Gastrocnemius medialis (tissue), 4 donors: ENCODE results near the gene C19orf73. TPM values are rescaled to one million over a fixed set of nuclear protein-coding genes. Genes with fewer than 3 reads are reported as not detected.

Experiments used
- ATAC-seq, 2 donors: fragments of 150-250 bp; one replicate each; pipeline ENCODE4 v1.9.1; 2016
- DNase-seq, 2 donors: peaks; one replicate each; pipeline ENCODE4 v3.0.0-alpha.2; 2019
- H3K27ac ChIP-seq, 4 donors: fragments of 200-600 bp; sonication (generic); 1 replicate in 1 of 4; 2 replicates in 3 of 4; pipeline ENCODE4 v1.5.1; 2016 to 2018; ENCODE audit warnings: mild to moderate bottlenecking in 2 of 4, moderate library complexity in 1 of 4
- H3K27me3 ChIP-seq, 3 donors: fragments of 200-600 bp; sonication (generic) in 2 of 3; 1 replicate in 1 of 3; 2 replicates in 2 of 3; pipeline versions ENCODE4 v1.5.1 to v1.6.0; 2016 to 2019; ENCODE audit warnings: mild to moderate bottlenecking in 1 of 3, moderate library complexity in 1 of 3
- H3K36me3 ChIP-seq, 2 donors: fragments of 200-600 bp; sonication (generic) in 1 of 2; one replicate each; pipeline ENCODE4 v1.5.1; 2017 to 2018
- H3K4me1 ChIP-seq, 2 donors: fragments of 200-600 bp; sonication (generic) in 1 of 2; one replicate each; pipeline ENCODE4 v1.5.1; 2016 to 2017; ENCODE audit warnings: mild to moderate bottlenecking in 2 of 2
- H3K4me3 ChIP-seq, 4 donors: fragments of 200-600 bp; sonication (generic) in 3 of 4; 1 replicate in 1 of 4; 2 replicates in 3 of 4; pipeline ENCODE4 v1.5.1; 2016 to 2019; ENCODE audit warnings: mild to moderate bottlenecking in 2 of 4
- H3K9me3 ChIP-seq, 3 donors: fragments of 200-600 bp; sonication (generic) in 2 of 3; 1 replicate in 1 of 3; 2 replicates in 2 of 3; pipeline ENCODE4 v1.5.1; 2016 to 2019
- CTCF ChIP-seq, 5 experiments: fragments of 450-650 bp in 3 of 5; fragments of 200-600 bp in 2 of 5; sonication (generic) in 2 of 5; IDR thresholded peaks in 4 of 5; conservative IDR thresholded peaks in 1 of 5; 1 replicate in 4 of 5; 2 replicates in 1 of 5; pipeline ENCODE4 v1.5.1; 2016 to 2019; ENCODE audit warnings: antibody characterized with exemption in 5 of 5, mild to moderate bottlenecking in 3 of 5, moderate library complexity in 3 of 5
- POLR2A ChIP-seq, 2 donors: fragments of 450-650 bp; IDR thresholded peaks; one replicate each; pipeline ENCODE4 v1.6.1; 2017; ENCODE audit warnings: antibody characterized with exemption in 2 of 2, mild to moderate bottlenecking in 2 of 2, moderate library complexity in 2 of 2
- in situ Hi-C, 4 donors: fragments of 200-750 bp; cut with MboI; loops; one replicate each; pipeline versions ENCODE4 v1.15.0 to v1.8.0; 2017; ENCODE audit warnings: low sequenced_read_pairs in 4 of 4
- intact Hi-C: fragments of 100-400 bp; cut with DNase I; formaldehyde crosslinking; loops from one replicate; pipeline ENCODE4 v1.15.1; 2023; ENCODE audit warnings: low total_unique reads
- total RNA-seq, 4 donors: library from RNA; depleted of rRNA; stranded (reverse); fragments of >200 nt; gene quantifications; one replicate each; pipeline versions ENCODE4 v1.1.0 to v1.2.3, GENCODE V29; 2016

Gene C19orf73
- total RNA-seq, 4 donors from 2014 or later, result 1.3 to 11.7 (median 3.5) TPM

- Histone ChIP-seq H3K27me3 (no peaks in the 10 kb centered on the region), H3K36me3 (peaks cover 0 to 4% of the 10 kb centered on the region in 2 donors), H3K9me3 (no peaks in the 10 kb centered on the region), H3K27ac (peak overlapping the region; percentile 80 to 99 (median 91)), H3K4me1 (peaks cover 16 to 28% of the 10 kb centered on the region in 2 donors), H3K4me3 (peak overlapping the region in 3 of 4 donors; percentile 12 to 22 (median 13))
- DNase-seq (peak; percentile 55 to 80), ATAC-seq (peak; percentile 97 to 98)
- peak; percentile 38 to 76 for TF ChIP-seq POLR2A (IDR thresholded peaks at IDR 0.05)
- TF ChIP-seq CTCF (IDR thresholded peaks at IDR 0.05 in 4 of 5, conservative IDR thresholded peaks at IDR 0.05 in 1 of 5), result no peak
- intact Hi-C loops (no loop called here), in situ Hi-C loops (no loop called here)
Measured at GRCh38 chr19:49165111-49165750, 46.3 kb upstream of the C19orf73 start.

DNA sequence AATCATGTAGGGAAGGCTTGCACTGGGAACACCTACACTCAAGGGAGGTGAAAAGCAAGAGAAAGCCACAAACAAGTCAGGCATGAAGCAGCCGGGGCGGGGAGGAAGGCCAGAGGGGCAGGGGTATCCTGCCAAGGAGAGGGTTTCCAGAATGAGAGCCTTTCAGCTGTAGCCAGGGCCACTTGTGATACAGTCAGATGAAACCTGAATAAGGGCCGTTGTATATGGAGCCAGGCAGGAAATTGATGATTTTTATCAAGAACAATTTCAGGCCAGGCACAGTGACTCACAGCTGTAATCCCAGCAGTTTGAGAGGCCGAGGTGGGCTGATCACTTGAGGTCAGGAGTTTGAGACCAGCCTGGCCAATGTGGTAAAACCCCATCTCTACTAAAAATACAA is 43.0 kb upstream of the C19orf73 start:
- TF ChIP-seq POLR2A (IDR thresholded peaks at IDR 0.05) (no peak), CTCF (IDR thresholded peaks at IDR 0.05 in 4 of 5, conservative IDR thresholded peaks at IDR 0.05 in 1 of 5) (no peak)
- no peaks in the 10 kb centered on the region for H3K27me3 ChIP-seq
- in situ Hi-C loops (no loop called here), intact Hi-C loops (no loop called here)
- peaks cover 29 to 45% of the 10 kb centered on the region in 2 donors for H3K4me1 ChIP-seq
- DNase-seq (no peak), ATAC-seq (no peak)
- no peaks in the 10 kb centered on the region for H3K9me3 ChIP-seq
- no peak overlapping the region for H3K4me3 ChIP-seq
- peak overlapping the region in 3 of 4 donors; percentile 32 to 99 (median 54) for H3K27ac ChIP-seq
- H3K36me3 ChIP-seq, result no peaks in the 10 kb centered on the region

- intact Hi-C loops (no loop called here), in situ Hi-C loops (no loop called here)
- peaks cover 24 to 39% of the 10 kb centered on the region in 2 donors for H3K4me1 ChIP-seq
- peak overlapping the region in 3 of 4 donors; percentile 9 to 99 (median 25) for H3K27ac ChIP-seq
- H3K36me3 ChIP-seq, result no peaks in the 10 kb centered on the region
- DNase-seq (no peak), ATAC-seq (no peak)
- H3K4me3 ChIP-seq, result no peak overlapping the region
- no peaks in the 10 kb centered on the region for H3K27me3 ChIP-seq
- no peaks in the 10 kb centered on the region for H3K9me3 ChIP-seq
- TF ChIP-seq POLR2A (IDR thresholded peaks at IDR 0.05) (no peak), CTCF (IDR thresholded peaks at IDR 0.05 in 4 of 5, conservative IDR thresholded peaks at IDR 0.05 in 1 of 5) (no peak)
Measured at GRCh38 chr19:49160450-49161189, 41.7 kb upstream of the C19orf73 start.

- Histone ChIP-seq H3K27me3 (no peaks in the 10 kb centered on the region), H3K9me3 (no peaks in the 10 kb centered on the region), H3K36me3 (no peaks in the 10 kb centered on the region), H3K27ac (peak within 1 kb of the TSS; percentile 99 to 100 (median 99)), H3K4me3 (peak within 1 kb of the TSS; percentile 80 to 93 (median 85)), H3K4me1 (peaks cover 20 to 40% of the 10 kb centered on the region in 2 donors)
- TF ChIP-seq CTCF (IDR thresholded peaks at IDR 0.05 in 4 of 5, conservative IDR thresholded peaks at IDR 0.05 in 1 of 5), result no peak
- peak; percentile 87 to 90 for TF ChIP-seq POLR2A (IDR thresholded peaks at IDR 0.05)
- peak; percentile 44 to 50 for ATAC-seq
- peak; percentile 91 to 94 for DNase-seq
- intact Hi-C loops (loop anchor here (5.0 kb wide), 1 partner anchor 40 kb away; no protein-coding TSS in a partner anchor), in situ Hi-C loops (loop anchor here in 1 of 4 donors (5.0 kb wide), 1 partner anchor 40 kb away; no protein-coding TSS in a partner anchor)
Measured at GRCh38 chr19:49157445-49158224, 38.7 kb upstream of the C19orf73 start, which contains the start of gene TRPM4. Gene TRPM4 (plus strand): TSS chr19:49157792. CDS start chr19:49157867, 75 bp downstream.
